GM18499 (cell line): ENCODE results near the gene ARSK.
A peak's percentile ranks its signal among the peaks of the same experiment; 100 is the strongest.

ENCODE experiments used
- ATAC-seq: cut with Tn5 transposase; IDR thresholded peaks from one replicate; pipeline ENCODE4 v1.9.1; 2021; ENCODE audit warnings: moderate number of reproducible peaks; ENCODE audit not compliant: insufficient read depth, unreplicated experiment

Gene ARSK

GRCh38 chr5:95563367-95563766 is 8.5 kb downstream of the ARSK start:
- ATAC-seq = no peak

GRCh38 chr5:95564450-95564849 is 9.5 kb downstream of the ARSK start:
- ATAC-seq = no peak

GRCh38 chr5:95565280-95565920 is 10.5 kb downstream of the ARSK start:
- ATAC-seq = no peak

GRCh38 chr5:95572016-95572415 is 17.1 kb downstream of the ARSK start:
- no peak for ATAC-seq

DNA sequence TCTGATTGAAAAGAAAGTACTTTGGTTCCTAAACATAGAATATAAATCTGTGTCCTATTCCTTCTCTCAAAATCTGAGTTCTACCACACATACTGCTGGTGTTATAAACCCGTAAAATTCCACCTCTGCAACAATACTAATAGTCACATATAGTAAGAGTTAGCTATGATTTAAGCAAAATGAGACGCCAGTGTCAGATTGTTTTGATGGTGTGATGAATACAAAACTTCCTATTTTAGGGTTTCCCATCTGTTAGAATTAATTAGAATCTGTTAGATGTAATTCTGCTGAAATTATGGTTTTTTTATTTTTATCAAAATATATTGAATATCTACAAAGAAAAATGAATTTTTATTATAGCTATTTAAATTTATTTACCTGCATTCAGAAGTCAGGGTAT is 26.7 kb downstream of the ARSK start:
- ATAC-seq = no peak

DNA sequence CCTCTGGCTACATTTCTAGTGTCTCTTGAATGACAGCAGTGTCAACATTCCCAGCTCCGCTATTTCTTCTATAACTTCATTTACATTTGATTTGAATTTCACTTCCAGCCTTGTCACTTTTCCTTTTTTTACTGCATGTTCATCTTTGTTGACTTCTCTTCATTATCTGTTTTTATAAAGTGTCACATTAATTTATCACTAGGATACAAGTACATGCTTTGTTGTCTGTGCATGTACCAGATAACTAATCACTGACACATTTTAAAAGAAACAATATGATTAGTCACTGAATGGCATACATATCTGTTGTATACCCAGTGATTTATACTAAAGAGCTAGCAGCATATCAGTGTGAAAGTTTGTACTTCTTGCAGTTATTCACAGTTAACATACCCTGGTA is 29.1 kb downstream of the ARSK start:
- no peak for ATAC-seq

GRCh38 chr5:95590880-95591279 is 36.0 kb downstream of the ARSK start:
- no peak for ATAC-seq

DNA sequence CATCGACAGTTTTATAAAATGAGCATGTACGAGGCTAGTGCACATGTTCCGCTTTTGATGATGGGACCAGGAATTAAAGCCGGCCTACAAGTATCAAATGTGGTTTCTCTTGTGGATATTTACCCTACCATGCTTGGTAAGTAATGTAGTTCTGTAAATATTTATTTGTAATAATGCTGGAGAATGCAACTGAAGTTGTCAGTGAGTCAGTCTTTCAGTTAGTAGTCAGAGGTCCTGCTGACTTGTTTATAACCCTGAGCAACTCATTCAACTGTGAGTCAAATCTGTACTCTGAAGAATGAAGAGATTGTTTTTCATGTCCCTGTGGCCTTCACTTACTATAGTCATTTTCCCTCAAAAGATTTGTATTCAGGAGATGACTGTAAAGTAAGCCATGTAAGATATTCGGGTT is 36.6 kb downstream of the ARSK start:
- peak; percentile 94 for ATAC-seq

DNA sequence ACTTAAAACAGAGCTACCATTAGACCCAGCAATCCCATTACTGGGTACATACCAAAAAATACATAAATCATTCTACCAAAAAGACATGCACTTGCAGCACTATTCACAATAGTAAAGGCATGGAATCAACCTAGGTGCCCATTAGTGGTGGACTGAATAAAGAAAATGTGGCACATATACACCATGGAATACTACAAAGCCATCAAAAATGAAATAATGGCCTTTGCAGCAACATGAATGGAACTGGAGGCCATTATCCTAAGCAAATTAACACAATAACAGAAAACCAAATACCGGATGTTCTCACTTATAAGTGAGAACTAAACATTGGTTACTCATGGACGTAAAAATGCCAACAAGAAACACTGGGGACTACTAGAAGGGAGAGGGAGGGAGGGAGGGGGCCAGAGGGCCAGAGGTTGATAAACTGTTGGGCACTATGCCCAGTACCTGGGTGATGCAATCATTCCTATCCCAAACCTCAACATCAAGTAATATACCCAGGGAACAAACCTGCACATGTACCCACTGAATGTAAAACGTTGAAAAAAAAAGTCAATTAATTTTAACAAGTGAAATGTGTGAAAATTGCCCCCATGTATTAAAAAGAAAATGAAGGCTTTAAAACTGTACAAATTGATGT is 40.5 kb downstream of the ARSK start:
- ATAC-seq = no peak

GRCh38 chr5:95599252-95599651 is 44.4 kb downstream of the ARSK start:
- no peak for ATAC-seq

- no peak for ATAC-seq
Measured at GRCh38 chr5:95600557-95600956, 45.7 kb downstream of the ARSK start.

DNA sequence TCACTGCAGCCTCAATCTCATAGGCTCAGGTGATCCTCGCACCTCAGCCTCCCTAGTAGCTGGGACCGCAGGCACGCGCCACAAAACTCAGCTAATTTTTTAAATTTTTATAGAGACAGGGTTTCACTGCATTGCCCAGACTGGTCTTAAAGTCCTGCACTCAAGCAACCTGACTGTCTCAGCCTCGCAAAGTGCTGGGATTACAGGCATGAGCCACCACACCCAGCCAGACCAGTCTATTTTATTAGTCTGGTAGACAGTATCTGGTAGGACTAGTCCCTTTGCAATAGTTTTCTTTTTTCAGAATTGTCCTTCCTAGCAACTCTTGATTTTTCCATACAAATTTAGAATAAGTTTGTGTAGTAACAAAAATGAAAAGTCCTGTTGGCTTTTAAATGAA is 50.9 kb downstream of the ARSK start:
- no peak for ATAC-seq

- no peak for ATAC-seq
Measured at GRCh38 chr5:95606419-95606818, 51.5 kb downstream of the ARSK start.

DNA sequence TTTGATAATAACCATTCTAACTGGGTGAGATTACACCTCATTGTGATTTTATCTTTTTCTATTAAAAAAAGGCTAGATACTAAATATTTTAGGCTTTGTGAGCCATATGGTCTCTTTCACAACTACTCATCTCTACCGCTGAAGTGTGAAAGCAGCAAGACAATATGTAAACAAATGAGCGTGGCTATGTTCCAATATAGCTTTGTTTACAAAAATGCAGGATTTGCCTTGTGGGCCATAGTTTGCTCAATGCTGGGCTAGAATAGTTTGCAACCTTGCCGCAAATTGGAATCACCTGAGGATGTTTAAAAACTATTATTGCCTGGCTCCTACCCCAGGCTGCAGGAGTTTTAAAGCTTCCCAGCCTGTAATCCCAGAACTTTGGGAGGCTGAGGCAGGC is 54.8 kb downstream of the ARSK start:
- no peak for ATAC-seq

GRCh38 chr5:95610546-95610945 is 55.6 kb downstream of the ARSK start:
- ATAC-seq = no peak

DNA sequence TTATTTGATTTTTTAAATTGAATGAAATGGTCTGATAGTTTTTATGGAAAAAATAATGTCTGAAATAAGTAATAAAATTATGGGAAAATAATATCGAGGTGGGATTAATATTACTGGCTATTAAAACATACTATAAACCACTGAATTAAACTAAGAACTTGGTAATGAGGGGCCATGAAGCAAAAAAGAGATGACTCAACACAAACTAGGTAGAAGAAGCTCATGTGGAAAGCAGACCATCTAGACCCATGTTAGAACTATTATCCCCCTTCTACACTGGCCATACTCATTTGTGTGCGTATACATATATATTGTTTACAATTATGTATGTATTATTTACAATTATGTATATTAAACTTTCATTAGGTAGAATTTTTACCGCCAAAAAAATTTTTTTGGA is 56.5 kb downstream of the ARSK start:
- no peak for ATAC-seq

GRCh38 chr5:95613514-95613913 is 58.6 kb downstream of the ARSK start:
- ATAC-seq = no peak

DNA sequence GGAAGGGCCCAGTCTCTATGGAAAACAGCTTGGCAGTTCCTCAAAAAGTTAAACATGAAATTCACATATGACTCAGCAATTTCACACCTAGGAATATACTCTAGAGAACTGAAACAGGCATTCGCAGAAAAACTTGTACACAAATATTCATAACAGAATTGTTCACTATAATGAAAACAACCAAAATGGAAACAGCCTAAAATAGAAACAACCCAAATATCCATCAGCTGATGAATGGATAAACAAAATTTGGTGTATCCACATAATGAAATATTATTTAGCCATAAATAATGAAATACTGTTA is 60.2 kb downstream of the ARSK start:
- ATAC-seq = no peak

DNA sequence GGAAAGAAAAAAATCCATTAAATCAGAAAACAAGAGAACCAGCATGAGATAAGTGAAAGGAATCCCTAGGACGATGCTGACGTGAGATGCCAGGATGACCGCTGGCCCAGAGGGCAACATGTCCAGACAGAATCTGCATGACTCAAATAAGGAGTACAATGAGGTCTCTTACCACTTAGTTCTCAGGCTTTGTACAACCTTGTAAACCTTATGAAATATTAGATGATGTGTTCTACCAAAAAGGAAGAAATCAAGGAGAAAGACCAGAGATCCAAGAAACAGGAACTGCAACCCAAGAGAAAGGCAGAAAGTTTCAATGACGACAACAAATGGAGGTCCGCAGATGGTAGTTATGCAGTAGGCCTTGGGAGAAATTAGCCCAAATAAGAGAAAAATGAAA is 62.2 kb downstream of the ARSK start:
- no peak for ATAC-seq

GRCh38 chr5:95619096-95619495 is 64.2 kb downstream of the ARSK start:
- no peak for ATAC-seq

DNA sequence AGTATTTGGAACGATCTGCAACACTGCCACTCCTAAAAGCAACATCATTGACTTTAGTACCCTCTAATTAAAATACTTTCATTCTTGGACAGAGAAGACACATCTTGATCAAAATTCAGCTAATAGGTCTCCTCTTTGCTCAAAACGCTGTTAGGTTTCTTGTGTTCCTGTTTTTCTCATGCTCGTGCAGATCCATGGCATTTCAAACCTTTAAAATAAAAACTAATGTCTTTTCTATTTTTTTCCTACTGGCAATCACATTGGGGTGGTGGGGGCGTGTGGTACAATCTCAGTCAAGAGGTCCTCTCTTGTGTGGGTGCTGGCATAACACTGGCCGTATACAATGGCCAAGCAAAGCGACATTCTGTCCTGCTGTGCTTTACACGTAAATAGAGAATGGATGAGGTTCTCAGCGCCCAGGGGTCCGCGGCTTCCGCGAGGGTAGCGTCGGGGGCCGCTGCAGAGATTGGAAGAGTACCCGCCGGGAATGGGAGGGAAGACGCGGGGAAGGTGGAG is 64.7 kb downstream of the ARSK start:
- ATAC-seq = no peak
